K562 (cell line): Measurements from ENCODE around the gene KIF20B. TPM values are rescaled to one million over a fixed set of nuclear protein-coding genes. Genes with fewer than 3 reads are reported as not detected.

ENCODE experiments used
- ATAC-seq: fragments of 200-7000 bp; cut with Tn5 transposase; 3 replicates; pipeline ENCODE4 v1.9.1; 2020; ENCODE audit warnings: moderate library complexity
- BruUV-seq: library from RNA; stranded (reverse); fragments of 400-500 nt; replicated peaks from 2 replicates; lab custom pipeline; 2021; lab: Mats Ljungman, UMichigan
- CTCF ChIA-PET: fragments of 300-600 bp; formaldehyde crosslinking; extraction: SDS; loops from one replicate; lab custom pipeline; 2021; ENCODE audit warnings: low intra/inter-chr PET ratio; lab: Yijun Ruan, JAX
- POLR2A ChIA-PET: fragments of 300-600, 350-650 bp; sonication (Branson Sonifier 250); formaldehyde crosslinking; extraction: SDS; loops from one replicate; lab custom pipeline; 2021; ENCODE audit warnings: antibody characterized with exemption, inconsistent platforms; lab: Yijun Ruan, JAX
- DNase-seq, 4 experiments: peaks; one replicate each; pipeline versions ENCODE4 v3.0.0 to v3.0.0-alpha.2; 2011 to 2018; ENCODE audit warnings: low spot score in 3 of 4, mixed read lengths in 3 of 4; ENCODE audit errors: extremely low read depth in 1 of 4
- FAIRE-seq: peaks from 2 replicates; lab custom pipeline; 2011; peaks lifted over from hg19 to GRCh38; lab: Jason Lieb, UNC
- H2AFZ ChIP-seq: 2 replicates; pipeline ENCODE4 v1.6.0; 2011; ENCODE audit warnings: low read depth, low read length, control low read depth, inconsistent platforms
- H3K27ac ChIP-seq: fragments of 200-600 bp; 3 replicates; pipeline ENCODE4 v1.8.0; 2011; ENCODE audit warnings: low read depth, mild to moderate bottlenecking, control low read depth, inconsistent platforms, low read length, moderate library complexity, mixed read lengths; ENCODE audit errors: extremely low read depth
- H3K27me3 ChIP-seq, 2 experiments: fragments of 300-600 bp in 1 of 2; 2 replicates in 1 of 2; 3 replicates in 1 of 2; pipeline versions ENCODE4 v1.6.0 to v1.8.0; 2011; ENCODE audit warnings: inconsistent platforms in 2 of 2, low read length in 2 of 2, mild to moderate bottlenecking in 1 of 2, mixed read lengths in 1 of 2, moderate library complexity in 1 of 2; ENCODE audit not compliant: control insufficient read depth in 2 of 2, insufficient read depth in 2 of 2
- H3K36me3 ChIP-seq: fragments of 300-600 bp; 3 replicates; pipeline ENCODE4 v1.8.0; 2011; ENCODE audit warnings: mild to moderate bottlenecking, low read length, inconsistent platforms; ENCODE audit not compliant: control insufficient read depth, insufficient read depth
- H3K4me1 ChIP-seq, 2 experiments: fragments of 200-600 bp in 1 of 2; replicated peaks in 1 of 2; 2 replicates in 1 of 2; 3 replicates in 1 of 2; pipeline versions ENCODE4 v1.5.1 to v1.8.0; 2011; ENCODE audit warnings: inconsistent platforms in 2 of 2, low read length in 2 of 2, mild to moderate bottlenecking in 1 of 2, mixed read lengths in 1 of 2, moderate library complexity in 1 of 2; ENCODE audit not compliant: control insufficient read depth in 2 of 2, insufficient read depth in 2 of 2
- H3K4me2 ChIP-seq: 2 replicates; pipeline ENCODE4 v1.6.1; 2011; ENCODE audit warnings: low read length, control low read depth, inconsistent platforms, mixed read lengths; ENCODE audit not compliant: insufficient read depth
- H3K4me3 ChIP-seq: fragments of 200-600 bp; sonication (generic), shearing (Covaris generic); 2 replicates; pipeline ENCODE4 v1.5.1; 2016; ENCODE audit warnings: control low read depth, inconsistent platforms
- H3K79me2 ChIP-seq: fragments of 200-600 bp; 3 replicates; pipeline ENCODE4 v1.8.0; 2011; ENCODE audit warnings: low read length, inconsistent platforms; ENCODE audit not compliant: control insufficient read depth, insufficient read depth
- H3K9ac ChIP-seq, 2 experiments: 2 replicates each; pipeline versions ENCODE4 v1.6.0 to v1.6.1; 2011; ENCODE audit warnings: low read depth in 2 of 2, low read length in 2 of 2, control low read depth in 1 of 2, inconsistent platforms in 1 of 2, mild to moderate bottlenecking in 1 of 2, mixed read lengths in 1 of 2; ENCODE audit not compliant: insufficient read depth in 1 of 2
- H3K9me1 ChIP-seq: one replicate; pipeline ENCODE4 v1.6.0; 2011; ENCODE audit warnings: inconsistent platforms, mild to moderate bottlenecking, low read length, moderate library complexity; ENCODE audit not compliant: control insufficient read depth, insufficient read depth
- H3K9me3 ChIP-seq: replicated peaks from 2 replicates; pipeline ENCODE4 v1.5.1; 2011; ENCODE audit warnings: low read depth, low read length, inconsistent platforms; ENCODE audit not compliant: control insufficient read depth, insufficient read depth
- H4K20me1 ChIP-seq: replicated peaks from 2 replicates; pipeline ENCODE4 v1.6.1; 2011; ENCODE audit warnings: low read length, inconsistent platforms, mixed read lengths; ENCODE audit not compliant: control insufficient read depth, insufficient read depth
- AFF4 ChIP-seq: sonication (generic); formaldehyde crosslinking; IDR thresholded peaks from 2 replicates; pipeline ENCODE4 v1.8.0; 2023; ENCODE audit warnings: mild to moderate bottlenecking, missing genetic modification reagents
- ATF2 ChIP-seq: sonication (generic); formaldehyde crosslinking; IDR thresholded peaks from 2 replicates; pipeline ENCODE4 v1.8.1; 2022; ENCODE audit warnings: missing genetic modification reagents
- CTBP1 ChIP-seq: fragments of 450-650 bp; IDR thresholded peaks from 2 replicates; pipeline ENCODE4 v1.6.1; 2016; ENCODE audit warnings: borderline replicate concordance
- HCFC1 ChIP-seq: IDR thresholded peaks from 2 replicates; pipeline ENCODE4 v1.6.1; 2012; ENCODE audit warnings: low read depth, low read length, improper control_type of control experiment
- HDGF ChIP-seq: fragments of 450-650 bp; IDR thresholded peaks from 2 replicates; pipeline ENCODE4 v1.6.1; 2016
- MAX ChIP-seq: sonication (generic); formaldehyde crosslinking; IDR thresholded peaks from 2 replicates; pipeline ENCODE4 v1.9.0; 2022; ENCODE audit warnings: mild to moderate bottlenecking, missing genetic modification reagents
- MEIS2 ChIP-seq: fragments of 450-650 bp; IDR thresholded peaks from 2 replicates; pipeline ENCODE4 v1.6.1; 2014; ENCODE audit warnings: mild to moderate bottlenecking; ENCODE audit not compliant: partially characterized antibody
- MNT ChIP-seq, 2 experiments: fragments of 450-650 bp; conservative IDR thresholded peaks; 2 replicates each; pipeline ENCODE4 v1.6.1; 2017; ENCODE audit warnings: mild to moderate bottlenecking in 2 of 2, moderate library complexity in 2 of 2
- PYGO2 ChIP-seq: fragments of 450-650 bp; IDR thresholded peaks from 2 replicates; pipeline ENCODE4 v1.6.1; 2016; ENCODE audit warnings: mild to moderate bottlenecking, missing genetic modification characterization, moderate library complexity, missing compliant biosample characterization
- RBM15 ChIP-seq: fragments of 200-400 bp; formaldehyde crosslinking; IDR thresholded peaks from 2 replicates; pipeline ENCODE4 v1.6.1; 2018; ENCODE audit warnings: mild to moderate bottlenecking, low read length, moderate library complexity; ENCODE audit not compliant: insufficient read depth
- U2AF1 ChIP-seq: fragments of 200-400 bp; formaldehyde crosslinking; optimal IDR thresholded peaks from 2 replicates; pipeline ENCODE3; 2017; ENCODE audit warnings: mild to moderate bottlenecking, low read depth, low read length, moderate library complexity
- YBX1 ChIP-seq: fragments of 450-650 bp; IDR thresholded peaks from 2 replicates; pipeline ENCODE4 v1.7.1; 2016; ENCODE audit warnings: mild to moderate bottlenecking
- ZNF395 ChIP-seq: fragments of 200-800 bp; sonication (Bioruptor generic); IDR thresholded peaks from 2 replicates; pipeline ENCODE4 v1.6.1; 2017; ENCODE audit warnings: missing genetic modification characterization, missing compliant biosample characterization
- WGBS: fragments of 100-300 bp; shearing (Covaris generic); methylation state at CpG from one replicate; pipeline ENCODE4 v1.1.6; 2016; ENCODE audit warnings: low coverage, mixed read lengths; ENCODE audit not compliant: insufficient coverage; ENCODE audit errors: missing lambda C conversion rate; 5-methylcytosine and 5-hydroxymethylcytosine counted together
- in situ Hi-C: fragments of 300-500 bp; cut with MboI; formaldehyde crosslinking; loops from 4 replicates; pipeline ENCODE4 v1.15.0; 2018; ENCODE audit warnings: inconsistent platforms, mixed read lengths
- intact Hi-C: fragments of 100-400 bp; cut with micrococcal nuclease; formaldehyde crosslinking; loops from 2 replicates; pipeline ENCODE4 v1.14.2; 2022
- polyA plus RNA-seq, 8 experiments: library from polyadenylated mRNA; depleted of rRNA in 4 of 8; stranded (reverse) in 5 of 8; unstranded in 3 of 8; fragments of >200 nt; fragmentation: Nextera tagmentation in 2 of 8; fragmentation: Illumina TruSeq in 1 of 8; extraction: Ambion mirVana in 2 of 8; extraction: Trizol in 1 of 8; gene quantifications; 2 replicates each; pipeline versions ENCODE4 v1.2.1 to v1.2.3, GENCODE V29; 2011 to 2014; ENCODE audit warnings: inconsistent platforms in 1 of 8, missing spikeins in 1 of 8
- total RNA-seq, 7 experiments: library from RNA; depleted of rRNA in 6 of 7; stranded (reverse); fragments of >200 nt in 6 of 7; fragmentation: Illumina TruSeq in 2 of 7; extraction: Trizol in 2 of 7; gene quantifications; 2 replicates each; pipeline versions ENCODE4 v1.2.1 to v1.2.3, GENCODE V29; 2011 to 2021; ENCODE audit warnings: low replicate concordance in 1 of 7

KIF20B gene
- total and polyA plus RNA-seq, 9 of the 15 experiments (the other 6 are each of a cell fraction or from before 2014, with no cell fraction given), result 18.6 to 56.5 (median 32.9) TPM

- Histone ChIP-seq H4K20me1 (no peaks in the 10 kb centered on the region), H3K9me1 (no peaks in the 10 kb centered on the region), H3K27me3 (no peaks in the 10 kb centered on the region), H3K36me3 (no peaks in the 10 kb centered on the region), H3K9me3 (no peaks in the 10 kb centered on the region), H3K79me2 (no peaks in the 10 kb centered on the region), H3K4me3 (no peak overlapping the region), H3K4me1 (no peaks in the 10 kb centered on the region; a peak in 2 of 5 replicates), H3K27ac (no peak overlapping the region), H3K4me2 (no peak overlapping the region), H3K9ac (no peak overlapping the region), H2AFZ (no peak overlapping the region)
- ChIA-PET CTCF (interaction anchor here (1.1 to 2.0 kb wide), 4 partner anchors 59 to 1078 kb away, joined by 3 to 7 read pairs (median 5); partner anchors contain the start of gene RPP30), POLR2A (no interaction called here)
- peak; percentile 80 for FAIRE-seq
- peak; percentile 90 for ATAC-seq
- peak; percentile 39 to 65 (median 50) for DNase-seq
- BruUV-seq, result no TSS peak
- 17% methylated on average over 3 of the region's 3 CpGs for WGBS
- in situ Hi-C loops, result loop anchor here (5.0 kb wide), 1 partner anchor 1074 kb away; no protein-coding TSS in a partner anchor
- intact Hi-C loops, result loop anchor here (1.0 to 10.0 kb wide), 4 partner anchors 59 to 995 kb away; no protein-coding TSS in a partner anchor
- TF ChIP-seq PYGO2 (tag) (no peak), ATF2 (CRISPR knock-in tag) (no peak), CTBP1 (no peak), U2AF1 (no peak), ZNF395 (CRISPR knock-in tag) (no peak), HCFC1 (no peak), AFF4 (CRISPR knock-in tag) (no peak), RBM15 (no peak), YBX1 (no peak), MAX (no peak), MEIS2 (no peak), MNT (conservative IDR thresholded peaks at IDR 0.05) (no peak), HDGF (no peak)
Measured at GRCh38 chr10:89793649-89794254, 92.4 kb downstream of the KIF20B start.
